Astrocyte (in vitro differentiated cells and primary cell): ENCODE results near the gene PPP6R2.

Experiments used
- CTCF ChIP-seq: IDR thresholded peaks from 2 replicates; pipeline ENCODE4 v1.5.1; 2011; ENCODE audit warnings: low read depth, mild to moderate bottlenecking, inconsistent platforms, low read length, moderate library complexity; ENCODE audit not compliant: insufficient read depth
- EZH2 ChIP-seq: IDR thresholded peaks from 2 replicates; pipeline ENCODE4 v1.6.1; 2012; ENCODE audit warnings: mild to moderate bottlenecking, low read length, inconsistent platforms; ENCODE audit not compliant: insufficient read depth

DNA sequence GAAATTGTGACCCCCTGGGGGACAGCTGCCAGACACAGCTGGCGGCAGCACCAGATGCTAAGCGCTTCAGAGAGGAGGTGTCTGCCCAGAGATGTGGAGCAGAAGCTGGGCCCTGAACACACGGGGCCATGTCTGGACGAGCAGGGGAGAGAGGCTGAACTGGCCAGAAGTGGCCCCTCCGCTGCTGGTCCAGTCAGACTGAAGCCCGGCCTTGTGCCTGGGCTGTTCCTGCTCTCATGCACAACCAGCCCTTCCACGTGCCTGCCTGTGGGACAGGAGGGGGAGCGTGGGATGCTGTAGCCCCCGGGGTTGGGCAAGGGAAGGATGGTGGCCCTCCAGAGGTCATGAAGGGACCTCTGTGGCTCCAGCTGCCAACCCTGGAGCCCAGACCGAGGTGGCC lies 140.0 kb downstream of the PPP6R2 start:
- TF ChIP-seq CTCF = no peak
- no peak for TF ChIP-seq EZH2
